Measurements from ENCODE around the gene CRACR2A.

CRACR2A gene

GRCh38 chr12:3592856-3593625 is 159.9 kb downstream of the CRACR2A start:
- no peak for DNase-seq

- no peak for DNase-seq
These were observed 163.2 kb downstream of the CRACR2A start for GRCh38 chr12:3589745-3590144.

DNA sequence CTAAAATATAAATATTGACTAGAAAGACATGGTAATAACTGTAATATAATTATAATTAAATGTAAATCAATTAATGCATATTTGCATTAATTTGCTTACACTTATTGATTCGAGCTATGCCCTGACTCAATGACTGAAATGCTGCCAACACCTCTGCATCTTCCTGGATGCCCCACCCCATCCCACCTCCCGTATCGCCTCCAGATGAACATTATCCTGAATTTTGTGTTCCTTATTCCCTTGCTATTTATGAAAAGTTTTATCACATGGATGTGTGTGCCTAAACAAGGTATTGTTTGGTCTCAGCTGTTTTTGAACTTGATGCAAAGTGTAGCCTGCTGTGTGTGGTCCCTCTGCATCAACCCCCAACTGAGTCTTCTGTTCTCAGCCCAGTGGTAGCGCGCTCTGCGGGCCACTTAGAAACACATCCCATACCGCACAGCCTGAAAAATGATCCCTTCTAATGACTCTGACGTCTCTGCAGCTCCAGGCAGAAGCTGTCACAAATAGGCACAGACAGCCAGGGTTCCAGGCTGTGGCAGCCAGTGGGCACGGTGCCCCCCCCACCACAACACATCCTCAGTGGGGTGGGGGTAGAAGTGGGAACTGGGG is 165.4 kb downstream of the CRACR2A start:
- DNase-seq: no peak

GRCh38 chr12:3583656-3584334 is 169.1 kb downstream of the CRACR2A start:
- DNase-seq: no peak

DNA sequence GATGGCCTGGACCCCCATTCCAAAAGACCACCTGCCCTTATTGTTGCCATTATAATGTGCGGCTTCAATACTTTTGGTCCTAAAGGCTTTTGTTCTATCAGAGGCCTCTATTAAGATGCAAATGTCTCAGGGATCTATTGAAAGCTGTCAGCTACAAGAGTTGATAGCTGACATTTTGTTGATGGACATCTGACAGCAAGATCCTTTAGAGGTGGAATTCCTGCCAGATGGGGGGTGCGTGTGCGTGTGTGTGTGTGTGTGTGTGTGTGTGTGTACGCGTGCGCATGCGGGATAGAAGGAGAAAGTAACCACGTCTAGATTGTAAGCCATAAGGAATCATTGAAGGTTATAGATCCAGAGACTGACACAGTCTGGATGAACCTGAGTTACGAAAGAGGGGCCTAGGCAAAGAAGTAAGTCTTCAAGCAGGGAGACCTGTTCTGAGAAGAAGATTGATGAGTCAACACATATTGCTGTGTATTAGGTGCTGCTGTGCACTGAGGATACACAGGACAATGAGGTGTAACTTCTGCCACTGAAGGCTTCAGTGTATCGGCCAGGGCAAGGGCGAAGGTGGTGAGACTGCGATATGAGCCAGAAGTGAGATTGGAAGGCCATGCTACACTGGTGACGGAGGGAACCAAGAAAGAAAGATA is 172.7 kb downstream of the CRACR2A start:
- DNase-seq: no peak

- DNase-seq: no peak
These were observed 173.3 kb downstream of the CRACR2A start for GRCh38 chr12:3579446-3580093.

DNA sequence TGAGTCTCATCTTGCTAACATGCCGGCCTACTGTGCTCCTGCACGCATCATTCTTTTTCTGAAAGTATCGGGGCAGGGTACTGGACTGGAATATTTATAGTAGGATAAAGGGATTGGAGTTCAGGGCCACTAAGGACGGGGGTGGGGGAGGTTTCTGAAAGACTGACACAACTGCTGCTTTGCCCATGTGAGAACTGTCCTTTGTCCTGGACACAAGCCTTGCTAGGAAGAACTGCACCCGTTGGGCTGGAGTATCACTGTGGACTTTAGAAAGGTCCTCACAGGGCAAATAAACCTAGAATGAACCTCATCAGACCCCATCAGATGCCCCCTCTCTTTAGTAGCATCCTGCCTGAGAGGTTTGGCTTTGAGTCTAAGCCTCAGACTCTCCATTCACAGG is 174.4 kb downstream of the CRACR2A start:
- no peak for DNase-seq

DNA sequence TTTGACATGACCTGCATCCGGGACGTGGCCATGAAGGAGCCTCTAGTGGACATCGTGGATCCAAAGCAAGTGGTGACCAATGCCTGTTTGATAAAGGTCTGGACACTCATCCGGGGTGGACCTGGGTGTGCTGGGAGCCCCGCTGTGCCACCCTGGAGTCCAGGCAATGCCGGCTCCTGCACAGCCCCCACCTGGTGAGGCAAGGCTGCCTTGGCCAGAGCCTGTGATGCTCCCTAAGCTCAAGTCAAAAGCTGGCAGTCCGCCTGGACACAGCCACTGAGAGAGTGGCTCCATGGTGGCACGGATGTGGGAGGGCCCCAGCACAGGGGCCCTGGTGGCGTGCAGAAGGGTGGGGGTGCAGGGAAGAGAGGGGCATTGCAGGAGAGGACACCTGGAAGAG is 176.0 kb downstream of the CRACR2A start:
- no peak for DNase-seq

DNA sequence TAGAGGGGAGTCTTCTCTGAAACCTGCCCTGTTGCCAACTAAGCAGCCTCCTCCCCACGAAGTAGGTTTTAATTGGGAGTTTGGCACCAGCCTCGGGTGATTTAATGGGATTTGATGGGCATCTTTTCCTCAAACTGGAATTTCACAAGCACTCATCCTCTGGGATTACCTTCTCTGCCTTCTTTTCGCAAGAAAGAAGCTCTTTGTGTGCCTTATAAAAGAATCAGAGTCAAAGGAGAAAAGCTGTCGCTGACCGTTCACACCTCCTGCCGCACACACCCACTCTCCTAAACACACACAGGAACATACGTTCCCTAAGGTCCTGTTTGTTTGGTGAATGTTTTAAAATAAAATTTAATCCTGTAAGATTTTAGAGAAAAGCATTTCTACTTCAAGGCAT is 177.9 kb downstream of the CRACR2A start:
- no peak for DNase-seq

DNA sequence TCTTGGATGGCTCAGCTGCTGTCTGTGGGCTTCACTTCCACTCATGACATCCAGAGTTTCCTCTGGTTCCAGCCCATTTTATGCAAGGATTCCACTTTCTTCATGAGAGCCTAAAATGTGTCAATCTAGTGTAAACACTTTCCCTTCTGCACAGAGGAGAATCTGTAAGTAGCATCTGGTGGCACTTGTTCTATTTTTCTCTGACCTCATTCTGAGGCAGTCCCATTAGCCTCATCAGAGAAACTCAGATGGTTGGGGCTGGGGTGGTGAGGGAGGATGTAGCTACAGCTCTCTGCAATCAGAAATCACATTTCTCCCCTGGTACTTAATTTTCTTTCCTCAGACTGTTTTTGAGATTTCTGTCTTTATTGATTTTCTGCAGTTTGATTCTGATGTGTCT is 180.3 kb downstream of the CRACR2A start:
- DNase-seq: no peak

GRCh38 chr12:3571724-3572123 is 181.2 kb downstream of the CRACR2A start:
- no peak for DNase-seq

DNA sequence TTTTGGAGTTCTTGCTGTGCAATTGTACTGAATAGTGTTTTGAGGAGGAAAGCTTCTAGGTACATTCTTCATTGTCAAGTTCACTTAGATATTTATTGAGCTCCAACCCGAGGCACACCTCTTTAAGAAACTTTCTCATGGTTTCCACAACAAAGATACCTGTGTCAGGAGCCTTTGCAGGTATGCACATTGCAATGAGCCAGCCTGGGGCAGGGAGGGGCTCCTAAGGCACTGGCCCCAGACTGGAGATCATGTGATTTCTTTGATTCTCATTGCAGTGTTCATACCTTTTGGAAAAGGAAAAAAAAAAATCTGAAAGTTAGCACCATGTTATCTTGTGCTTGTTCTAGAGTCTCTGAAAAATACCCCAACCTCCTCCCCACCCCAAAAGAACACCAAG is 181.6 kb downstream of the CRACR2A start:
- DNase-seq: no peak

DNA sequence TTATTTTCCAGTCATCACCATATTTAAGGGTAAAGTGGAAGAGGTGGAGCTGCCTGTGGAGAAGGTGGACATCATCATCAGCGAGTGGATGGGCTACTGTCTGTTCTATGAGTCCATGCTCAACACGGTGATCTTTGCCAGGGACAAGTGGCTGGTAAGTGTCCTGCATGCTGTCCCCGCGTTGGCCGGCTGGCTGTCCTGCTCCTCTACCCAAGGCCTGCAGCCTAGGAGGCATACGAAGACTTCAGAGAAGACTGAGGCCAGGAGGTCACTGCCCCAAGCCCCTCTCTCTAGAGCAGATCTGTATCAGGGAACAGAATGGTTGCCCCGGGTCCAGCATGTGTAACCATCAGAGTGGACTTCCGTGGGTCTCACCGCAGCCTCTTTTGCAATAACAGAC is 184.2 kb downstream of the CRACR2A start:
- no peak for DNase-seq

GRCh38 chr12:3565985-3566384 is 186.9 kb downstream of the CRACR2A start:
- no peak for DNase-seq

All from NCI-H510A (cell line).